HepG2 (cell line): Measurements from ENCODE around the gene FRMD4A. TPM values are rescaled to one million over a fixed set of nuclear protein-coding genes. Genes with fewer than 3 reads are reported as not detected.

Source experiments
- ATAC-seq: fragments of 200-7000 bp; cut with Tn5 transposase; 3 replicates; pipeline ENCODE4 v1.9.1; 2020; ENCODE audit warnings: mild to moderate bottlenecking, moderate library complexity
- BruUV-seq: library from RNA; stranded (reverse); fragments of 400-500 nt; replicated peaks from 2 replicates; lab custom pipeline; 2021; lab: Mats Ljungman, UMichigan
- CTCF ChIA-PET: fragments of 300-600 bp; formaldehyde crosslinking; extraction: SDS; loops from one replicate; lab custom pipeline; 2021; ENCODE audit warnings: low total read pairs, inconsistent platforms, low intra/inter-chr PET ratio; lab: Yijun Ruan, JAX
- POLR2A ChIA-PET: fragments of 350-600 bp; sonication (Branson Sonifier 250); formaldehyde crosslinking; loops from one replicate; lab custom pipeline; 2020; ENCODE audit warnings: antibody characterized with exemption, inconsistent platforms; lab: Yijun Ruan, JAX
- DNase-seq: peaks from one replicate; pipeline ENCODE4 v3.0.0-alpha.2; 2015; ENCODE audit warnings: low spot score
- FAIRE-seq: peaks from 3 replicates; lab custom pipeline; 2011; peaks lifted over from hg19 to GRCh38; lab: Jason Lieb, UNC
- H2AFZ ChIP-seq: one replicate; pipeline ENCODE4 v1.6.1; 2011; ENCODE audit warnings: low read length, inconsistent platforms
- H3K27ac ChIP-seq: fragments of 300-600 bp; 3 replicates; pipeline ENCODE4 v1.8.0; 2011; ENCODE audit warnings: mixed run types, mild to moderate bottlenecking, mixed read lengths, low read length, inconsistent platforms; ENCODE audit not compliant: insufficient read depth; ENCODE audit errors: extremely low read length
- H3K27me3 ChIP-seq, 2 experiments: fragments of 200-600 bp in 1 of 2; 2 replicates in 1 of 2; 3 replicates in 1 of 2; pipeline versions ENCODE4 v1.6.0 to v1.8.0; 2011; ENCODE audit warnings: low read length in 2 of 2, mild to moderate bottlenecking in 2 of 2, moderate library complexity in 2 of 2, inconsistent platforms in 1 of 2; ENCODE audit not compliant: insufficient read depth in 2 of 2, control insufficient read depth in 1 of 2
- H3K36me3 ChIP-seq, 2 experiments: fragments of 200-600 bp in 1 of 2; replicated peaks in 1 of 2; 2 replicates in 1 of 2; 3 replicates in 1 of 2; pipeline versions ENCODE4 v1.5.1 to v1.8.0; 2011; ENCODE audit warnings: low read length in 2 of 2, inconsistent platforms in 1 of 2; ENCODE audit not compliant: insufficient read depth in 2 of 2, control insufficient read depth in 1 of 2
- H3K4me1 ChIP-seq: 2 replicates; pipeline ENCODE4 v1.5.1; 2012; ENCODE audit warnings: low read length, inconsistent platforms; ENCODE audit not compliant: insufficient read depth
- H3K4me2 ChIP-seq: 2 replicates; pipeline ENCODE4 v1.6.0; 2011; ENCODE audit warnings: low read depth, low read length, inconsistent platforms
- H3K4me3 ChIP-seq, 3 experiments: fragments of 200-600 bp in 1 of 3; sonication (generic), shearing (Covaris generic) in 1 of 3; replicated peaks in 1 of 3; 2 replicates each; pipeline ENCODE4 v1.5.1; 2011 to 2016; ENCODE audit warnings: low read length in 3 of 3, inconsistent platforms in 2 of 3, low read depth in 2 of 3, mild to moderate bottlenecking in 2 of 3, control low read depth in 1 of 3, mixed read lengths in 1 of 3; ENCODE audit not compliant: insufficient read depth in 1 of 3
- H3K79me2 ChIP-seq: one replicate; pipeline ENCODE4 v1.6.1; 2011; ENCODE audit warnings: low read length, inconsistent platforms; ENCODE audit not compliant: insufficient read depth
- H3K9ac ChIP-seq: 2 replicates; pipeline ENCODE4 v1.6.0; 2011; ENCODE audit warnings: mild to moderate bottlenecking, low read depth, low read length, inconsistent platforms; ENCODE audit not compliant: insufficient read depth
- H3K9me3 ChIP-seq: 2 replicates; pipeline ENCODE4 v1.5.1; 2012; ENCODE audit warnings: mild to moderate bottlenecking, low read length
- H4K20me1 ChIP-seq: 2 replicates; pipeline ENCODE4 v1.6.0; 2011; ENCODE audit warnings: inconsistent platforms, mild to moderate bottlenecking, low read length, moderate library complexity; ENCODE audit not compliant: insufficient read depth
- KDM4B ChIP-seq: sonication (generic); formaldehyde crosslinking; IDR thresholded peaks from 2 replicates; pipeline ENCODE4 v1.4.0; 2020; ENCODE audit warnings: missing genetic modification reagents
- MBD4 ChIP-seq: IDR thresholded peaks from 2 replicates; pipeline ENCODE4 v1.6.1; 2012; ENCODE audit warnings: low read length, inconsistent platforms, borderline replicate concordance
- MED1 ChIP-seq: sonication (generic); formaldehyde crosslinking; IDR thresholded peaks from 2 replicates; pipeline ENCODE4 v1.4.0; 2020; ENCODE audit warnings: missing genetic modification reagents
- MXD3 ChIP-seq: IDR thresholded peaks from 2 replicates; pipeline ENCODE4 v1.6.1; 2016; ENCODE audit warnings: mild to moderate bottlenecking, missing biosample characterization, missing genetic modification reagents
- MZF1 ChIP-seq: sonication (generic); formaldehyde crosslinking; IDR thresholded peaks from 2 replicates; pipeline ENCODE4 v1.8.1; 2023; ENCODE audit warnings: mild to moderate bottlenecking, missing genetic modification reagents, borderline replicate concordance
- SNRNP70 ChIP-seq: fragments of 200-400 bp; formaldehyde crosslinking; IDR thresholded peaks from 2 replicates; pipeline ENCODE4 v1.6.1; 2017; ENCODE audit warnings: mild to moderate bottlenecking, low read depth, low read length, moderate library complexity
- SRY ChIP-seq: sonication (generic); formaldehyde crosslinking; IDR thresholded peaks from 2 replicates; pipeline ENCODE4 v1.8.0; 2022; ENCODE audit warnings: mild to moderate bottlenecking, missing genetic modification reagents
- SYNCRIP ChIP-seq: fragments of 200-400 bp; formaldehyde crosslinking; IDR thresholded peaks from 2 replicates; pipeline ENCODE4 v1.6.1; 2018; ENCODE audit warnings: mild to moderate bottlenecking, low read depth, low read length; ENCODE audit not compliant: insufficient read depth
- ZNF296 ChIP-seq: sonication (generic); formaldehyde crosslinking; conservative IDR thresholded peaks from 2 replicates; pipeline ENCODE4 v1.5.0; 2020; ENCODE audit warnings: mild to moderate bottlenecking, missing genetic modification reagents
- ZNF550 ChIP-seq: sonication (generic); formaldehyde crosslinking; IDR thresholded peaks from 2 replicates; pipeline ENCODE4 v1.4.0; 2020; ENCODE audit warnings: mild to moderate bottlenecking, missing genetic modification reagents, borderline replicate concordance
- ZNF713 ChIP-seq: sonication (generic); formaldehyde crosslinking; IDR thresholded peaks from 2 replicates; pipeline ENCODE4 v1.4.0; 2020; ENCODE audit warnings: mild to moderate bottlenecking, missing genetic modification reagents
- ZNF75D ChIP-seq: sonication (generic); formaldehyde crosslinking; IDR thresholded peaks from 2 replicates; pipeline ENCODE4 v1.8.1; 2023; ENCODE audit warnings: missing genetic modification reagents, mild to moderate bottlenecking, borderline replicate concordance
- WGBS: methylation state at CpG from one replicate; pipeline ENCODE4 v1.1.6; 2017; ENCODE audit warnings: low lambda C conversion rate; 5-methylcytosine and 5-hydroxymethylcytosine counted together
- in situ Hi-C: cut with HindIII; loops from 2 replicates; pipeline ENCODE4 v1.10.0; 2017; ENCODE audit warnings: low pct_unique_long_range_greater_than_20kb; ENCODE audit not compliant: extremely low pct_ligation_motif_present
- intact Hi-C: fragments of 100-400 bp; cut with micrococcal nuclease; formaldehyde crosslinking; loops from one replicate; pipeline ENCODE4 v1.10.0; 2022; ENCODE audit not compliant: unreplicated experiment
- polyA plus RNA-seq, 8 experiments: library from polyadenylated mRNA; depleted of rRNA in 3 of 8; stranded (reverse) in 7 of 8; unstranded in 1 of 8; fragments of >200 nt; fragmentation: Illumina TruSeq in 4 of 8; extraction: Trizol in 4 of 8; gene quantifications; 2 replicates each; pipeline versions ENCODE4 v1.2.1 to v1.2.3, GENCODE V29; 2011 to 2016; ENCODE audit warnings: low read depth in 4 of 8, missing spikeins in 1 of 8, mixed read lengths in 1 of 8; ENCODE audit not compliant: insufficient read depth in 1 of 8
- total RNA-seq, 5 experiments: library from RNA; depleted of rRNA; stranded (reverse); fragments of >200 nt; fragmentation: Illumina TruSeq; extraction: Trizol; gene quantifications; 2 replicates each; pipeline ENCODE4 v1.2.3, GENCODE V29; 2016; ENCODE audit warnings: low read depth in 1 of 5
- TF ChIP-seq, protein P1 (sequence below): sonication (generic); formaldehyde crosslinking; IDR thresholded peaks from 2 replicates; pipeline ENCODE4 v1.8.1; 2023; ENCODE audit warnings: mild to moderate bottlenecking, inconsistent platforms, moderate library complexity, missing genetic modification reagents, borderline replicate concordance
- TF ChIP-seq, protein P2 (sequence below): sonication (generic); formaldehyde crosslinking; IDR thresholded peaks from 2 replicates; pipeline ENCODE4 v1.5.1; 2020; ENCODE audit warnings: missing genetic modification reagents, mild to moderate bottlenecking, borderline replicate concordance
- TF ChIP-seq, protein P3 (sequence below): sonication (generic); formaldehyde crosslinking; IDR thresholded peaks from 2 replicates; pipeline ENCODE4 v1.4.0; 2020; ENCODE audit warnings: mild to moderate bottlenecking, missing genetic modification reagents

Gene FRMD4A
- total and polyA plus RNA-seq, 2 of the 13 experiments (the other 11 are each of a cell fraction or from before 2014, with no cell fraction given), result 0.09 to 0.26 TPM

DNA sequence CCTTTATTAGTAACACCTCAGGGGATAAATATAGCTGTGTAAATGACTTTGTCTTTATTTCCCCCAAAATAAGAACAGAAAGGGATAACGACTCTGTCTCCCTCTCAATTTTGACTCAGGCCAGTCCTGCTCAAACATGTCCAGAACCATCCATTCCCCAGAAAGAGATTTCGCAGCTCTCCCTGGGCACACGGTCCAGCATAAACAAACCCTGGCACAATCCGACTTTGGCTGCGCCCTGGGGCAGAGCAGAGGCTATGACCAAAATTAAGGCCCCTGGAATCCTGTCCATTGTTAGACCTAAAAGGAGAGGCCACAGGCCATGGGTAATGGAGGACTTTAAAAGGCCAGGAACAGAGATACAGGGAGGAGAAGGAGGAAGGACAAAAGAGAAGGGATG, 644.8 kb downstream of the FRMD4A start:
- BruUV-seq, result no TSS peak

More for the DNA sequence above, 644.8 kb downstream of the FRMD4A start:
- Histone ChIP-seq H3K9me3 (no peaks in the 10 kb centered on the region), H3K4me2 (no peak overlapping the region), H3K36me3 (no peaks in the 10 kb centered on the region), H3K4me3 (no peak overlapping the region), H3K9ac (no peak overlapping the region), H3K27ac (no peak overlapping the region), H3K27me3 (no peaks in the 10 kb centered on the region), H3K4me1 (peaks cover 4% of the 10 kb centered on the region), H4K20me1 (no peaks in the 10 kb centered on the region), H2AFZ (no peak overlapping the region), H3K79me2 (no peaks in the 10 kb centered on the region)
- in situ Hi-C loops, result no loop called here
- DNase-seq, result no peak
- WGBS, result 63% methylated on average over 5 of the region's 5 CpGs
- POLR2A ChIA-PET, result no interaction called here
- ATAC-seq, result no peak
- FAIRE-seq, result no peak
- CTCF ChIA-PET, result no interaction called here
- intact Hi-C loops, result no loop called here
- no peak for TF ChIP-seq ZNF713
- no peak for TF ChIP-seq SYNCRIP
- TF ChIP-seq, protein P1, sequence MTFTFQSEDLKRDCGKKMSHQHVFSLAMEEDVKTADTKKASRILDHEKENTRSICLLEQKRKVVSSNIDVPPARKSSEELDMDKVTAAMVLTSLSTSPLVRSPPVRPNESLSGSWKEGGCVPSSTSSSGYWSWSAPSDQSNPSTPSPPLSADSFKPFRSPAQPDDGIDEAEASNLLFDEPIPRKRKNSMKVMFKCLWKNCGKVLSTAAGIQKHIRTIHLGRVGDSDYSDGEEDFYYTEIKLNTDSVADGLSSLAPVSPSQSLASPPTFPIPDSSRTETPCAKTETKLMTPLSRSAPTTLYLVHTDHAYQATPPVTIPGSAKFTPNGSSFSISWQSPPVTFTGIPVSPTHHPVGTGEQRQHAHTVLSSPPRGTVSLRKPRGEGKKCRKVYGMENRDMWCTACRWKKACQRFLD (CRISPR knock-in tag), result no peak
- TF ChIP-seq KDM4B (CRISPR knock-in tag), result no peak
- TF ChIP-seq, protein P2, sequence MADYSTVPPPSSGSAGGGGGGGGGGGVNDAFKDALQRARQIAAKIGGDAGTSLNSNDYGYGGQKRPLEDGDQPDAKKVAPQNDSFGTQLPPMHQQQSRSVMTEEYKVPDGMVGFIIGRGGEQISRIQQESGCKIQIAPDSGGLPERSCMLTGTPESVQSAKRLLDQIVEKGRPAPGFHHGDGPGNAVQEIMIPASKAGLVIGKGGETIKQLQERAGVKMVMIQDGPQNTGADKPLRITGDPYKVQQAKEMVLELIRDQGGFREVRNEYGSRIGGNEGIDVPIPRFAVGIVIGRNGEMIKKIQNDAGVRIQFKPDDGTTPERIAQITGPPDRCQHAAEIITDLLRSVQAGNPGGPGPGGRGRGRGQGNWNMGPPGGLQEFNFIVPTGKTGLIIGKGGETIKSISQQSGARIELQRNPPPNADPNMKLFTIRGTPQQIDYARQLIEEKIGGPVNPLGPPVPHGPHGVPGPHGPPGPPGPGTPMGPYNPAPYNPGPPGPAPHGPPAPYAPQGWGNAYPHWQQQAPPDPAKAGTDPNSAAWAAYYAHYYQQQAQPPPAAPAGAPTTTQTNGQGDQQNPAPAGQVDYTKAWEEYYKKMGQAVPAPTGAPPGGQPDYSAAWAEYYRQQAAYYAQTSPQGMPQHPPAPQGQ, result no peak
- no peak for TF ChIP-seq MXD3
- no peak for TF ChIP-seq MED1 (CRISPR knock-in tag)
- no peak for TF ChIP-seq ZNF296 (CRISPR knock-in tag)
- TF ChIP-seq MBD4, result no peak
- TF ChIP-seq SNRNP70, result no peak
- TF ChIP-seq SRY, result no peak
- TF ChIP-seq MZF1 (CRISPR knock-in tag), result no peak
- TF ChIP-seq, protein P3, sequence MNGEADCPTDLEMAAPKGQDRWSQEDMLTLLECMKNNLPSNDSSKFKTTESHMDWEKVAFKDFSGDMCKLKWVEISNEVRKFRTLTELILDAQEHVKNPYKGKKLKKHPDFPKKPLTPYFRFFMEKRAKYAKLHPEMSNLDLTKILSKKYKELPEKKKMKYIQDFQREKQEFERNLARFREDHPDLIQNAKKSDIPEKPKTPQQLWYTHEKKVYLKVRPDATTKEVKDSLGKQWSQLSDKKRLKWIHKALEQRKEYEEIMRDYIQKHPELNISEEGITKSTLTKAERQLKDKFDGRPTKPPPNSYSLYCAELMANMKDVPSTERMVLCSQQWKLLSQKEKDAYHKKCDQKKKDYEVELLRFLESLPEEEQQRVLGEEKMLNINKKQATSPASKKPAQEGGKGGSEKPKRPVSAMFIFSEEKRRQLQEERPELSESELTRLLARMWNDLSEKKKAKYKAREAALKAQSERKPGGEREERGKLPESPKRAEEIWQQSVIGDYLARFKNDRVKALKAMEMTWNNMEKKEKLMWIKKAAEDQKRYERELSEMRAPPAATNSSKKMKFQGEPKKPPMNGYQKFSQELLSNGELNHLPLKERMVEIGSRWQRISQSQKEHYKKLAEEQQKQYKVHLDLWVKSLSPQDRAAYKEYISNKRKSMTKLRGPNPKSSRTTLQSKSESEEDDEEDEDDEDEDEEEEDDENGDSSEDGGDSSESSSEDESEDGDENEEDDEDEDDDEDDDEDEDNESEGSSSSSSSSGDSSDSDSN (CRISPR knock-in tag), result no peak
- TF ChIP-seq ZNF75D, result no peak
- no peak for TF ChIP-seq ZNF550 (CRISPR knock-in tag)
